Activated naive CD8-positive, alpha-beta T cell treated with anti-CD3 and anti-CD28 coated beads, Interleukin-2, amount 50 U/mL, for 24 hours (primary cell): ENCODE data around the gene ZFPM1.
A peak's percentile ranks its signal among the peaks of the same experiment; 100 is the strongest.

ENCODE experiments used
- ATAC-seq: fragments of 150-1000 bp; cut with Tn5 transposase; one replicate; pipeline ENCODE4 v1.10.0; 2021
- DNase-seq: peaks from one replicate; pipeline ENCODE4 v3.0.0; 2021
- H3K27ac Mint-ChIP-seq: one replicate; pipeline ENCODE4 v1.8.0; 2021; ENCODE audit warnings: mild to moderate bottlenecking, mixed read lengths
- H3K27me3 Mint-ChIP-seq: one replicate; pipeline ENCODE4 v1.8.0; 2021; ENCODE audit warnings: mixed read lengths
- H3K36me3 Mint-ChIP-seq: one replicate; pipeline ENCODE4 v1.8.0; 2021; ENCODE audit warnings: low read depth, mixed read lengths
- H3K4me1 Mint-ChIP-seq: one replicate; pipeline ENCODE4 v1.8.0; 2021; ENCODE audit warnings: mixed read lengths
- H3K4me3 Mint-ChIP-seq: one replicate; pipeline ENCODE4 v1.8.0; 2021; ENCODE audit warnings: mild to moderate bottlenecking, moderate library complexity, mixed read lengths
- H3K9me3 Mint-ChIP-seq: one replicate; pipeline ENCODE4 v1.8.0; 2021; ENCODE audit warnings: mixed read lengths

ZFPM1 gene

DNA sequence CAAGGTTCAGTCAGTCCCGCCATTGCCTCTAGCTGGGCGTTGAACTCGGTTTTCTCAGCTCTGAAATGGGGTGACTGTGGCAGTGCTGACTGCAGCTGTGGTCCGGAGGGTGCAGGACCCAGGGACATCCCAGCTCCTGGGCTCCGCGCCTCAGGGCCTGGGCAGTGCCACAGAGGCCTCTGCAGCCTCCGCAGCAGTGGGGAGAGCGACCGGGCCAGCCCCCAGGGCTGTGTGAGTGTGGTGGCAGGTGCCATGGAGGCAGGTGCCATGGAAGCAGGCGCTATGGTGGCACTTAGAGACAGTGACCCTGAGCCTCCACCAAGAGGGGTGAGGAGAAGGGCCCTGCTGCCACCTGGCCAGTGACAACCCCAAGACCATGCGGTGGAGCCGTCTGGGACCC, 39.4 kb upstream of the ZFPM1 start:
- no peak overlapping the region for H3K27ac Mint-ChIP-seq

DNA sequence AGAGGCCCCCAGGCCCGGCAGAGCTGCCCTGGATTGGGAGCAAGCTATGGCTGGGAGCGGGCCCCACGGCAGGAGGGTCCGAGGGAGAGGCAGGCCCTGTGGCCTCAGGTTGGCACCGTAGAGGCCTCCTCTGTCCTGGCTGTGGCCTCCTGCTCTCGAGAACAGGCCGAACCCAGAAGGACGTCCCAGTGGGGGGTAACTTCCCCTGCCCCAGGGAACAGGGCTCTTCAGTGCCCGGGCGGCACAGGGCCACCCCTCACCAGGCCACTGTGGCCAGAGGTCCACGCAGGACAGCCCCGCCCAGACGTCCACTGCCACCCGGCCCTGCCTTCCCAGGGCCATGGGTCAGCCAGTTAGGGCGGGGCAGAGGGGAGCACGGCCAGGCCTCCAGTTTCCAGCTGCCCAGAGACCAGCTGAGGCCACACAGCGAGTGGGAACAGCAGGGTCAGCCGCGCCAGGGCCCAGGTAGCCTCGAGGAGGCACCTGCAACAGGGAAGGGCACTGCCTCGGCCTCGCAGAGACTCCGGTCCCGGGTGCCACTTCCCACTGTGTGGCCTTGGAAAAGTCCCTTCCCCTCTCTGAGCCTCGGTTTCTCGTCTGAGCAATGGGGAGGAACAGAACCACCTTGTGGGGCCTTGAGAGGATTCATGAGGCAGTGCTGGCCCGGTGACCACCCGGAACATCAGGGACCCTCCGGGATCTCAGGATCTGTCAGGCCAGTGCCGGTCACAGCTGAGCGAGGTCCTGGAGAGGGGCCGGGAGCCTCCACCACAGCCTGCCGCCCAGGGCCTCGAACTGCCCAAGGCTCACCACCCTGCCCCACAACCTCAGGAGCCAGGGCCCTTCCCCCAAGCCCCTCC, 38.3 kb upstream of the ZFPM1 start:
- no peak for ATAC-seq
- Mint-ChIP-seq H3K27ac (no peak overlapping the region), H3K36me3 (no peaks in the 10 kb centered on the region), H3K9me3 (no peaks in the 10 kb centered on the region), H3K4me1 (no peaks in the 10 kb centered on the region), H3K27me3 (no peaks in the 10 kb centered on the region), H3K4me3 (no peak overlapping the region)
- no peak for DNase-seq

More for the DNA sequence above, 39.4 kb upstream of the ZFPM1 start:
- Mint-ChIP-seq H3K36me3 (no peaks in the 10 kb centered on the region), H3K4me3 (no peak overlapping the region), H3K27me3 (no peaks in the 10 kb centered on the region), H3K9me3 (no peaks in the 10 kb centered on the region), H3K4me1 (no peaks in the 10 kb centered on the region)
- ATAC-seq (no peak), DNase-seq (no peak)

DNA sequence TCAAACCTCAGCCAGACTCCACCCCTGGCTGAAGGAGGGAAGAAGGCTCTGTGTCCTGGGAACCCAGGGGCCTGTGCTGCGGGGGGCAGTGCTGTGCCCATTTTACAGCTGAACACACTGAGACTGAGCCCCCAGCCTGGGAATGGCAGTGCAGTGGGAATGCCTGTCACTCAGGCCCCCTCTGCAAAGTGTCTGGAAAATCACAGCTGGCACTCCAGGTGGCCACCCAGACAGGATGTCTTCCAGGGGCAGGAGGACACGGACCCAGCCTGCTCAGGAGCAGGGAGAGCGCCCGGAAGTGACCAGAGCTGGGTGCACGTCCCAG, 37.7 kb upstream of the ZFPM1 start:
- Mint-ChIP-seq H3K4me3 (no peak overlapping the region), H3K4me1 (no peaks in the 10 kb centered on the region), H3K9me3 (no peaks in the 10 kb centered on the region), H3K36me3 (no peaks in the 10 kb centered on the region), H3K27me3 (no peaks in the 10 kb centered on the region), H3K27ac (no peak overlapping the region)
- no peak for ATAC-seq
- DNase-seq = no peak

DNA sequence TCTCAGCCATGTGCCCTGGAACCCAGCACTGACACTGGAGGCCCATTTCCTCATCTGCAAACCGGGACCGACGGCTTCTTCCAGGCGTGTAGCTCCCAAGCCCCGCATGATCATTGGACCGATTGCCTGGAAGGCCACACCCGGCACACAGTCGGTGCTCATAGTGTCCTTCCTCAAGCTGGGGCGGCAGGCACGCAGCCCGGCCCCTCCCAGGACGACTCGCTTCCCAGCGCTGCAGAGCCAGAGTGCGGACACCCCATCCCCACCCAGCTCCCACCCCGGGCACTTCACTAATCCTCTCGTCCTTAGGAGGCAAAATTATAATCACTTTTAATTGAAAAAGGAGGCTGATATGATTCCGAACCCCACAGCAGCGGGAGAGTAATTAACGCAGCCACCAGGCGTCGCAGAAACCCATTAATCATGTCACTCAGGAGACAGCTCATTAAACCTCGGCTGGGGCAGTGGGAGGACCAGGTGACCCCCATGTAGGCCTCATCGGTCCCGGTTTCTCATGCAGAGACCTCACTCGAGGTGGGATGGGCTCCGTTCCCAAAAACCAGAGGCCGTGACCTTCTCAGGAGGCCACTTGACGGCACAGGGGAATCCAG, 37.3 kb upstream of the ZFPM1 start:
- H3K4me3 Mint-ChIP-seq = no peak overlapping the region
- H3K36me3 Mint-ChIP-seq = no peaks in the 10 kb centered on the region
- H3K27ac Mint-ChIP-seq = no peak overlapping the region

DNA sequence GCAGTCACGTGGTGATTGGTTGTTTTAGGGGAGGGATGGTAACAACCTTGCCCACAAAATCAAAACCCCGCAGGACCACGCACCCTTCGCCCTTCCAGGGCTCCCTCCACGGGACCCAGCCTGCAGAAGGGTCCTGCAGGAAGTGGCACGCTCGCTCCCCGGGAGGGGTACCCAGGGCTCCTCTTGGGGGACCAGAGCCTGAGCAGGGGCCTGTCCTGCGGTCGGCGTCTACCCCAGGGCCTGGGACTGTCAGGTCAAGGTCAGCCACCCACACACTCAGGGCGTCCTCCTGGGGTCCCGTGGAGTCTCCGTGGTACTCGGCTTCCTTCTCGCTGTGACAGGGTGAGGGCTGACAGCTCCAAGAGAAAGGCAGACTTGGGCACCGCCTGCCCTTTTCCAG, 36.4 kb upstream of the ZFPM1 start:
- no peaks in the 10 kb centered on the region for H3K4me1 Mint-ChIP-seq
- H3K36me3 Mint-ChIP-seq = no peaks in the 10 kb centered on the region
- no peaks in the 10 kb centered on the region for H3K27me3 Mint-ChIP-seq
- no peak overlapping the region for H3K27ac Mint-ChIP-seq
- ATAC-seq (no peak), DNase-seq (no peak)
- H3K4me3 Mint-ChIP-seq = no peak overlapping the region
- H3K9me3 Mint-ChIP-seq = no peaks in the 10 kb centered on the region

More for the DNA sequence above, 37.3 kb upstream of the ZFPM1 start:
- H3K4me1 Mint-ChIP-seq = no peaks in the 10 kb centered on the region
- no peak for DNase-seq
- ATAC-seq = no peak
- H3K27me3 Mint-ChIP-seq = no peaks in the 10 kb centered on the region
- H3K9me3 Mint-ChIP-seq = no peaks in the 10 kb centered on the region

DNA sequence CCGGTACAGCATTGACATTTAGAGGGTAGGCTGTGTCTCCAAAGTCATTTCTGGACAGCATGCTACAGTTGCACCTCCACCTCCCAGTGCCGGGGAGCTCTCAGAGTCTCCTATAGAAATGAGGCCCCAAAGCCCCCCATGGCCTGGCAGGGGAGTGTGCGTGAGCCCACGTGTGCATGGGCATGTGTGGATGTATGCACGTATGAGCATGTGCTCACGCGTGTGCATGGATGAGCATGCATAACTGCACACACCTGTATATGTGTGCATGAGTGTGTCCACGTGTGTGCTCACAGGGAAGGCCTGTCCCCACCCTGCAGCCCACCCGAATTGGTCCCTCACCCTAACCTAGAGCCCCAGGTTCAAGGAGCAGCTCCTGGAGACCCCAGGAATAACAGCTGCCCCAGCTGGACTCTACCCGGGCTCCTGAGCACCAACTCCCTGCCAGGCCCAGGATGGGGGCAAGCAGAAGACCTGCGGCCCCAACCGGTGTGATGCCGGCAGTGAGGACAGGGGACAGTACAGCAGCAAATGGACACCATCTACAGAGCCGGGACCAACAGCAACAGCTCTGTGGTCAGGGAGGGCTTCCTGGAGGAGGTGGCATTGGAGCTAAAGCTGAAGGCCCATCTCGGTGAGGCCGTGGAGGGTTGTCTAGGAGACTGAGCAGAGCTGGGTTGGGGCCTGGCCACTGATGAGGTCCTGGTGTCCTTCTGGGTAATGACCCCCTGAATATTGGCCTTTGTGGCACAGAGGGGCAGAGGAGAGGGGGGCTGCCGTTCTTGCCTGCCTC, 35.2 kb upstream of the ZFPM1 start:
- H3K27ac Mint-ChIP-seq = no peak overlapping the region
- no peak for DNase-seq
- ATAC-seq = peak; percentile 18
- H3K4me1 Mint-ChIP-seq = no peaks in the 10 kb centered on the region
- H3K36me3 Mint-ChIP-seq = no peaks in the 10 kb centered on the region
- H3K4me3 Mint-ChIP-seq = no peak overlapping the region
- H3K9me3 Mint-ChIP-seq = no peaks in the 10 kb centered on the region
- H3K27me3 Mint-ChIP-seq = no peaks in the 10 kb centered on the region

DNA sequence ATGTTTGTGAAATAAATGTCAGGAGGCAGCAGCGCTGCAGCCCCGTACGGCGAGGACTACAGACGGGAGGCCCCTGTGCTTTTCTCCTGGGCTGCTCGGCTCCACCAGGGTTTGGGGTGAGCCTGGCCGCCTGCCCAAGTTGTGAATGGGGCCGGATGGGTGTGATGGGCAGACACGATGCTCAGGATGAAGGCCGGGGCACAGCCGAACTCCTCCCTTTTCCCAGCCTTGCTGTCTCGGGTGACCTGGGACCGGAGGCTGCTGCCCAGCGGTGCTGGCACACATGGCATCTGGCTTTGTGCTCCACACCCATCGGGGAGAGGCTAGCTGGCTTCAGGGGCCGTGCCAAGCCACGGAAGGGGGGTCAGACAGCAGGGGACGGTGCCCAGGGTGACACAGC, 34.2 kb upstream of the ZFPM1 start:
- Mint-ChIP-seq H3K36me3 (no peaks in the 10 kb centered on the region), H3K4me1 (no peaks in the 10 kb centered on the region), H3K4me3 (no peak overlapping the region), H3K9me3 (no peaks in the 10 kb centered on the region), H3K27me3 (no peaks in the 10 kb centered on the region), H3K27ac (no peak overlapping the region)
- DNase-seq = no peak
- no peak for ATAC-seq

DNA sequence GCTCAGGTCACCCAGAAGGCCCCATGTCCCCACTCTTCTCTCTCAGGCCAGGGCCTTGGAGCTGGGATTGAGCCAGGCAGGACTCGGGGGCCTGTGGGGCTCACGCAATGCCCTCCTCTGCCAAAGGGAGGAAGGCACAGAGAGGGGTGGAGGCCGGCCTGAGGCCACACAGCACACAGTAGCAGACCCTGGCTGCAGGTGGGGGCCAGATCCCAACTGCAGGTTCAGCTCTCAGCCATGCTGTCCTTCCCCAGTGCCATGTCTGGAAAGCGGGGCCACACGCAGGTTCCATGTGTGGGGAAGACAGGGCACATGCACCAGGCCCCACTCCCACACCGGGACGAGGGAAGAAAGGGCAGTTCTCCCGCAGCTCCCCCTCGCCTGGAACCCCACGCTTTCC, 33.3 kb upstream of the ZFPM1 start:
- Mint-ChIP-seq H3K4me1 (no peaks in the 10 kb centered on the region), H3K27ac (no peak overlapping the region), H3K9me3 (no peaks in the 10 kb centered on the region), H3K36me3 (no peaks in the 10 kb centered on the region), H3K4me3 (no peak overlapping the region), H3K27me3 (no peaks in the 10 kb centered on the region)
- no peak for DNase-seq
- ATAC-seq = no peak

DNA sequence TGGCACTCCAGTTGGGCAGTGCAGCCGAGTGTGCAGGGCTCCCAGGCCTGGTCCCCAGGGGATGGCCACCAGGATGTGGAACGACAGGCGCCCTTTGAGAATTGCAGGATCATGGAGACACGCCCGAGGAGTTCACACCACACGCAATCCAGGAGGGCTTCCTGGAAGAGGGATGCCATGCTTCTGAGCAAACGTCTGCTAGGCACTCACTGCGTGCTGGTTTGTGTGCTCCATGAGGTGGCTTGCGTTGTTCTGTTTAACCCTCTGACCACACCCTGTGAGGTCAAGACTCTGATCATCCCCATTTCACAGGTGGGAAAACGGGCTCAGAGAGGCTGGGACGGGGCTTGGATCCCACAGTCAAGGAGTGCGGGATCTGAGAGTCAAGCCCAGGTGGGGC, 32.6 kb upstream of the ZFPM1 start:
- Mint-ChIP-seq H3K27ac (no peak overlapping the region), H3K4me3 (no peak overlapping the region), H3K9me3 (no peaks in the 10 kb centered on the region), H3K4me1 (no peaks in the 10 kb centered on the region), H3K27me3 (no peaks in the 10 kb centered on the region), H3K36me3 (no peaks in the 10 kb centered on the region)
- ATAC-seq = no peak
- no peak for DNase-seq

DNA sequence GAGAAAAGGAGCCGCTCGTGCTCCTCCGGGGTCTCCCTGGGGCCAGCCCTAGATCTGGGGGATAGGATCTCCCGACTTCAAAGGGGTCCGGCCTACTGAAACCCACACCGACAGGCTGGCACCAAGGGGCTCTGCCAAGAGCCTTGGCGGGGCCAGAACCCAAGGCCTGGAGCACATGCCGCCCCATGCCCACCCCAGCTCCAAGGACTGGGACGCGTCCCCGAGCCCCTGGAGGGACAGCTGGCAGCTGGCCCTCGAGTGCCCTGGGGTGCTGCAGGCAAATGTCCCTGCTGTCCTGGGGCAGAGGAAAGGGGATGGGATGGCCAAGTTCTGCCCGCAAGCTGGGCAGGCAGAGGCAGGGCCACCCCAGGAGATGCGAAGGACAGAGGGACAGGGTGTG, 31.8 kb upstream of the ZFPM1 start:
- Mint-ChIP-seq H3K36me3 (no peaks in the 10 kb centered on the region), H3K9me3 (no peaks in the 10 kb centered on the region), H3K27ac (no peak overlapping the region), H3K4me1 (no peaks in the 10 kb centered on the region), H3K4me3 (no peak overlapping the region), H3K27me3 (no peaks in the 10 kb centered on the region)
- DNase-seq (no peak), ATAC-seq (no peak)

DNA sequence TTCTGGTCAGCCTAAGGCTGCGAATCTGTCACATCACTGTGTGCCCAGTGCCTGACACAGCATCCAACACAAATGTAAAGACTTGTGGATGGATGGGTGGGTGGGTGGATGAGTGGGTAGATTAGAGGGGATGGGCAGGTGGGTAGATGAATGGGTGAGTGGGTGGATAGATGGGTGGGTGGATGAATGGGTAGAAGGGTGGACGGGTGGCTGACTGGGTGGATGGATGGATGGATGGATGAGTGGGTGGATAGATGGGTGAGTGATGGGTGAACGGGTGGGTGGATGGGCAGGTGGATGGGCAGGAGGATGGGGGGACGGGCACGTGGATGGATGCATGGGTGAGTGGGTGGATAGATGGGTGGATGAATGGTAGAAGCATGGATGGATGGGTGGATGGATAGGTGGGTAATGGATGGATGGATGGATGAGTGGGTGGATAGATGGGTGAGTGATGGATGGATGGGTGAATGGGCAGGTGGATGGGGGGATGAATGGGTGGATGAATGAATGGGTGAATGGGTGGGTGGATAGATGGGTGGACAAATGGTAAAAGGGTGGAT, 31.1 kb upstream of the ZFPM1 start:
- ATAC-seq (no peak), DNase-seq (no peak)
- H3K27ac Mint-ChIP-seq = no peak overlapping the region

DNA sequence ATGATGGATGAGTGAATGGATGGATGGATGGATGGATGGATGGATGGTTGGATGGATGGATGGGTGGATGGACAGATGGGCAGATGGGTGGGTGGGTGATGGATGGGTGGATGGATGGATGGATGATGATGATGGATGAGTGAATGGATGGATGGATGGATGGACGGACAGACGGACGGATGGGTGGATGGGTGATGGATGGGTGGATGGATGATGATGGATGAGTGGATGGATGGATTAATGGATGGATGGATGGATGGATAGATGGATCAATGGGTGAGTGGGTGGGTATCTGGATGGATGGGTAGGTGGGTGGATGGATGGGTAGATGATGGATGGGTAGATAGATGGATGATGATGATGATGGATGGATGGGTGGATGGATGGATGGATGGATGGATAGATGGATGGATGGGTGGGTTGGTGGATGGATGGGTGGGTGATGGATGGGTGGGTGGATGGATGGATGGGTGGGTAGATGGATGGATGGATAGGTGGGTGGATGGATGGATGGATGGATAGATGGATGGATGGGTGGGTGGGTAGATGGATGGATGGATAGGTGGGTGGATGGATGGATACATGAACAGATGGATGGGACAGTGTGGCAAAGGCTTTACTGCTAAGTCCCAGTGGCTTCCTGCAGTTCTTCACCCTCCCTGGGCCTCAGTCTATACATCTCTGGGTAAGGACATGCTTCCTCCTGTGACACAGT, 30.2 kb upstream of the ZFPM1 start:
- Mint-ChIP-seq H3K4me1 (no peaks in the 10 kb centered on the region), H3K27me3 (no peaks in the 10 kb centered on the region), H3K27ac (no peak overlapping the region), H3K36me3 (no peaks in the 10 kb centered on the region), H3K9me3 (no peaks in the 10 kb centered on the region), H3K4me3 (no peak overlapping the region)
- no peak for DNase-seq
- no peak for ATAC-seq

More for the DNA sequence above, 31.1 kb upstream of the ZFPM1 start:
- no peaks in the 10 kb centered on the region for H3K36me3 Mint-ChIP-seq
- no peaks in the 10 kb centered on the region for H3K9me3 Mint-ChIP-seq
- no peaks in the 10 kb centered on the region for H3K4me1 Mint-ChIP-seq
- H3K4me3 Mint-ChIP-seq = no peak overlapping the region
- H3K27me3 Mint-ChIP-seq = no peaks in the 10 kb centered on the region

DNA sequence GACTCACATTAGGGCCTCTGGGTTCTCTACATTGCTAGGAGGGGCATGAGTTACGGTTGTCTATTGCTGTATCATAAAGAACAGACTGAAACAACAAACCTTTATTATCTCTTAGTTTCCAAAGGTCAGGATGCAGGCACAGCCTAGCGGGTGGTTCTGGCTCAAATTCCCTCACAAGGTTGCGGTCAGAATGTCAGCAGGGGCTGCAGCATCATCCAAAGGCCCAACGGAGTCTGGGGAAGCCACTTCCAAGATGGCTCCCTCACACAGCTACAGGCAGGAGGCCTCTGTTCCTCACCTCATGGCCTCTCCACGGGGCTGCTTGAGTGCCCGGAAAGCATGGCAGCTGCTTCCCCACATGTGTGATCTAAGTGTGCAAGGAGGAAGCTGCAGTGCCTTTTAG, 29.6 kb upstream of the ZFPM1 start:
- no peaks in the 10 kb centered on the region for H3K27me3 Mint-ChIP-seq
- H3K4me3 Mint-ChIP-seq = no peak overlapping the region
- no peak for ATAC-seq
- no peaks in the 10 kb centered on the region for H3K4me1 Mint-ChIP-seq
- H3K27ac Mint-ChIP-seq = no peak overlapping the region
- DNase-seq = no peak
- H3K36me3 Mint-ChIP-seq = no peaks in the 10 kb centered on the region
- no peaks in the 10 kb centered on the region for H3K9me3 Mint-ChIP-seq

DNA sequence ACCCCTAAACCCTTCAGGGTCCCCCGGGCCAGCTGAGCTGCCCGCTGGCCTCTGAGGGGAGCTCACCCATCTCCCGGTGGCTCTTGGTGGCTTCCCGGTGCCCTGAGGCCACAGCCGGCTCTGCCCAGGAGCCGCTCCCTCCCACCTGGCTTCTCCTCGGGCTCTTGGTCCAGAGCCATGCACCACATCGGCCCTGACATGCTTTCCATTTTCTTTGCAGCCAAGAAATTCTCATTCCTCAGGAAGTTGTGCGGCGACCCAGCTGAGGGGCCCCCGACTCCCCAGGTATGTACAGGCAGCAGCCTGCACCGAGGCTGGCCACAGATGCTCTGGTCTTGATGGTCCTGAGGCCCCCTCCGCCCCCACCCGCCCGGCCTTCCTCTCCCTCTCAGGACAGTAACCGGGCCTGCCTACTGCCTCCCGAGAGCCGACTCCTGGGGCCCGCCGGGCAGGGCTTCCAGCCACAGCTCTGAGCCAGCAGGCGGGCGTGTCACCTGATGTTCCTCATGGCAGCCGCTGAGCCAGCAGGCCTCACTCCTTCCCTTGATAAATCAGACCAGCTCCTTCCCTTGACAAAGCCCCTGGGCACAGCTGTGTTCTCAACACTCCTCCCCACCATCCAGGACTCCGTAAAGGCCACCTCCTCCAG, 28.4 kb upstream of the ZFPM1 start:
- no peaks in the 10 kb centered on the region for H3K36me3 Mint-ChIP-seq
- H3K9me3 Mint-ChIP-seq = no peaks in the 10 kb centered on the region
- no peak overlapping the region for H3K4me3 Mint-ChIP-seq
- no peak overlapping the region for H3K27ac Mint-ChIP-seq
- H3K4me1 Mint-ChIP-seq = peaks cover under 1% of the 10 kb centered on the region
- DNase-seq (no peak), ATAC-seq (no peak)
- H3K27me3 Mint-ChIP-seq = no peaks in the 10 kb centered on the region
